ENCODE data around the gene PTPRN2.

The PTPRN2 gene

GRCh38 chr7:157875230-157876179 is 712.1 kb downstream of the PTPRN2 start:
- FAIRE-seq = no peak
- DNase-seq (ENCODE audit: low spot score) = peak; percentile 37

- FAIRE-seq (peak; percentile 50), DNase-seq (ENCODE audit: low spot score) (no peak)
Measured at GRCh38 chr7:157874870-157875229, 712.8 kb downstream of the PTPRN2 start.

GRCh38 chr7:157874208-157874816 is 713.3 kb downstream of the PTPRN2 start:
- FAIRE-seq (no peak), DNase-seq (ENCODE audit: low spot score) (no peak)

- DNase-seq (ENCODE audit: low spot score) (no peak), FAIRE-seq (no peak)
Measured at GRCh38 chr7:157873664-157874063, 714.0 kb downstream of the PTPRN2 start.

- FAIRE-seq (no peak), DNase-seq (ENCODE audit: low spot score) (no peak)
Measured at GRCh38 chr7:157873181-157873580, 714.4 kb downstream of the PTPRN2 start.

- FAIRE-seq = no peak
- no peak for DNase-seq (ENCODE audit: low spot score)
Measured at GRCh38 chr7:157872447-157872846, 715.2 kb downstream of the PTPRN2 start.

GRCh38 chr7:157871681-157872080 is 715.9 kb downstream of the PTPRN2 start:
- DNase-seq (ENCODE audit: low spot score) (no peak), FAIRE-seq (no peak)

- DNase-seq (ENCODE audit: low spot score) (no peak), FAIRE-seq (no peak)
Measured at GRCh38 chr7:157870644-157871290, 716.9 kb downstream of the PTPRN2 start.

GRCh38 chr7:157869793-157870192 is 717.8 kb downstream of the PTPRN2 start:
- FAIRE-seq = no peak
- DNase-seq (ENCODE audit: low spot score) = no peak

- DNase-seq (ENCODE audit: low spot score) = no peak
- no peak for FAIRE-seq
Measured at GRCh38 chr7:157867685-157868305, 719.8 kb downstream of the PTPRN2 start.

- FAIRE-seq (no peak), DNase-seq (ENCODE audit: low spot score) (no peak)
Measured at GRCh38 chr7:157866336-157866924, 721.2 kb downstream of the PTPRN2 start.

GRCh38 chr7:157865351-157866165 is 722.1 kb downstream of the PTPRN2 start:
- no peak for FAIRE-seq
- DNase-seq (ENCODE audit: low spot score) = no peak

- FAIRE-seq (no peak), DNase-seq (ENCODE audit: low spot score) (no peak)
Measured at GRCh38 chr7:157864911-157865310, 722.7 kb downstream of the PTPRN2 start.

GRCh38 chr7:157863906-157864810 is 723.5 kb downstream of the PTPRN2 start:
- no peak for DNase-seq (ENCODE audit: low spot score)
- no peak for FAIRE-seq

- no peak for DNase-seq (ENCODE audit: low spot score)
- no peak for FAIRE-seq
Measured at GRCh38 chr7:157863176-157863575, 724.4 kb downstream of the PTPRN2 start.

GRCh38 chr7:157862731-157863130 is 724.9 kb downstream of the PTPRN2 start:
- FAIRE-seq = no peak

GRCh38 chr7:157861551-157861950 is 726.1 kb downstream of the PTPRN2 start:
- DNase-seq (ENCODE audit: low spot score) (no peak), FAIRE-seq (no peak)

More at GRCh38 chr7:157862731-157863130, 724.9 kb downstream of the PTPRN2 start:
- no peak for DNase-seq (ENCODE audit: low spot score)

- FAIRE-seq (no peak), DNase-seq (ENCODE audit: low spot score) (no peak)
Measured at GRCh38 chr7:157861031-157861491, 726.6 kb downstream of the PTPRN2 start.

- no peak for FAIRE-seq
Measured at GRCh38 chr7:157860406-157860805, 727.2 kb downstream of the PTPRN2 start.

More at GRCh38 chr7:157860406-157860805, 727.2 kb downstream of the PTPRN2 start:
- DNase-seq (ENCODE audit: low spot score) = no peak
